ENCODE measurements around the gene CD28. TPM values are rescaled to one million over a fixed set of nuclear protein-coding genes. Genes with fewer than 3 reads are reported as not detected.

The CD28 gene
- total and polyA plus RNA-seq, 2 donors (not counting 3 experiments of a cell fraction or from before 2014, with no cell fraction given): 0.15 TPM; not detected in 1

GRCh38 chr2:203732092-203732952, 25.9 kb downstream of the CD28 start:
- Histone ChIP-seq H3K9ac (replicated peaks; ENCODE audit: extremely low read depth, insufficient read depth, low read length) (no peak overlapping the region), H3K27ac (ENCODE audit: insufficient read depth, low read depth, low read length) (no peak overlapping the region), H3K36me3 (ENCODE audit: control insufficient read depth in 2 of 2, extremely low read depth in 1 of 2, insufficient read depth in 2 of 2, low read length in 2 of 2) (no peaks in the 10 kb centered on the region), H3K79me2 (ENCODE audit: control insufficient read depth, insufficient read depth, low read length) (no peaks in the 10 kb centered on the region), H3K9me1 (replicated peaks; ENCODE audit: control insufficient read depth, extremely low read depth, insufficient read depth, low read length) (no peaks in the 10 kb centered on the region), H3K9me3 (replicated peaks; ENCODE audit: control insufficient read depth, insufficient read depth, low read length) (no peaks in the 10 kb centered on the region), H3K4me1 (ENCODE audit: control insufficient read depth, extremely low read depth, insufficient read depth, low read length) (no peaks in the 10 kb centered on the region), H3K4me3 (replicated peaks in 1 of 3; ENCODE audit: insufficient read depth in 1 of 3, low read depth in 1 of 3, low read length in 3 of 3) (no peak overlapping the region), H3K4me2 (ENCODE audit: insufficient read depth, low read length) (no peak overlapping the region), H4K20me1 (replicated peaks; ENCODE audit: control insufficient read depth, extremely low read depth, insufficient read depth, low read length) (no peaks in the 10 kb centered on the region), H2AFZ (ENCODE audit: low read depth, low read length) (no peak overlapping the region), H3K27me3 (ENCODE audit: control insufficient read depth in 2 of 2, insufficient read depth in 2 of 2, low read length in 2 of 2) (no peaks in the 10 kb centered on the region)
- ChIA-PET CTCF (interaction anchor here (0.6 kb wide), 1 partner anchor 53 kb away, joined by 4 read pairs; no protein-coding TSS in a partner anchor), POLR2A (no interaction called here)
- dilution Hi-C loops (cut with MboI; ENCODE audit: extremely low pct_ligation_motif_present, low sequenced_read_pairs) (no loop called here), intact Hi-C loops (cut with micrococcal nuclease) (no loop called here)
- BruUV-seq (replicated peaks): no TSS peak
- TF ChIP-seq MYC (IDR thresholded peaks at IDR 0.05; ENCODE audit: low read depth, low read length) (no peak), EZH2 (IDR thresholded peaks at IDR 0.05; ENCODE audit: borderline replicate concordance, low read depth, low read length, severe bottlenecking) (no peak), POLR2A (IDR thresholded peaks at IDR 0.05; ENCODE audit: low read depth, low read length) (no peak), FOS (IDR thresholded peaks at IDR 0.05; ENCODE audit: borderline replicate concordance, insufficient read depth, low read length) (no peak), JUN (IDR thresholded peaks at IDR 0.05; ENCODE audit: borderline replicate concordance, insufficient read depth, insufficient read length, low read depth) (no peak), POLR2AphosphoS5 (IDR thresholded peaks at IDR 0.05; ENCODE audit: insufficient read depth, low read depth, low read length) (no peak), GATA2 (IDR thresholded peaks at IDR 0.05; ENCODE audit: insufficient read depth, insufficient read length, low read depth, low read length) (no peak)
- TF ChIP-seq, protein P1, sequence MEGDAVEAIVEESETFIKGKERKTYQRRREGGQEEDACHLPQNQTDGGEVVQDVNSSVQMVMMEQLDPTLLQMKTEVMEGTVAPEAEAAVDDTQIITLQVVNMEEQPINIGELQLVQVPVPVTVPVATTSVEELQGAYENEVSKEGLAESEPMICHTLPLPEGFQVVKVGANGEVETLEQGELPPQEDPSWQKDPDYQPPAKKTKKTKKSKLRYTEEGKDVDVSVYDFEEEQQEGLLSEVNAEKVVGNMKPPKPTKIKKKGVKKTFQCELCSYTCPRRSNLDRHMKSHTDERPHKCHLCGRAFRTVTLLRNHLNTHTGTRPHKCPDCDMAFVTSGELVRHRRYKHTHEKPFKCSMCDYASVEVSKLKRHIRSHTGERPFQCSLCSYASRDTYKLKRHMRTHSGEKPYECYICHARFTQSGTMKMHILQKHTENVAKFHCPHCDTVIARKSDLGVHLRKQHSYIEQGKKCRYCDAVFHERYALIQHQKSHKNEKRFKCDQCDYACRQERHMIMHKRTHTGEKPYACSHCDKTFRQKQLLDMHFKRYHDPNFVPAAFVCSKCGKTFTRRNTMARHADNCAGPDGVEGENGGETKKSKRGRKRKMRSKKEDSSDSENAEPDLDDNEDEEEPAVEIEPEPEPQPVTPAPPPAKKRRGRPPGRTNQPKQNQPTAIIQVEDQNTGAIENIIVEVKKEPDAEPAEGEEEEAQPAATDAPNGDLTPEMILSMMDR (IDR thresholded peaks at IDR 0.05; ENCODE audit: extremely low read depth in 1 of 2, insufficient read depth in 1 of 2, low read depth in 1 of 2, low read length in 2 of 2): no peak
- TF ChIP-seq, protein P2, sequence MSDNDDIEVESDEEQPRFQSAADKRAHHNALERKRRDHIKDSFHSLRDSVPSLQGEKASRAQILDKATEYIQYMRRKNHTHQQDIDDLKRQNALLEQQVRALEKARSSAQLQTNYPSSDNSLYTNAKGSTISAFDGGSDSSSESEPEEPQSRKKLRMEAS (IDR thresholded peaks at IDR 0.05; ENCODE audit: insufficient read depth, insufficient read length): no peak
- FAIRE-seq (no peak), DNase-seq (ENCODE audit: low read depth, low spot score) (no peak)
